ENCODE data around the gene ALOX15B.

- no peak for TF ChIP-seq CTCF (IDR thresholded peaks at IDR 0.05; ENCODE audit: insufficient read depth, low read length, poor library complexity, severe bottlenecking)
- no peak for TF ChIP-seq EZH2phosphoT487 (conservative IDR thresholded peaks at IDR 0.05; ENCODE audit: low read length)
These were observed 26.7 kb upstream of the ALOX15B start for GRCh38 chr17:8012045-8012580.
